ENCODE data around the gene MCC.

MCC gene

DNA sequence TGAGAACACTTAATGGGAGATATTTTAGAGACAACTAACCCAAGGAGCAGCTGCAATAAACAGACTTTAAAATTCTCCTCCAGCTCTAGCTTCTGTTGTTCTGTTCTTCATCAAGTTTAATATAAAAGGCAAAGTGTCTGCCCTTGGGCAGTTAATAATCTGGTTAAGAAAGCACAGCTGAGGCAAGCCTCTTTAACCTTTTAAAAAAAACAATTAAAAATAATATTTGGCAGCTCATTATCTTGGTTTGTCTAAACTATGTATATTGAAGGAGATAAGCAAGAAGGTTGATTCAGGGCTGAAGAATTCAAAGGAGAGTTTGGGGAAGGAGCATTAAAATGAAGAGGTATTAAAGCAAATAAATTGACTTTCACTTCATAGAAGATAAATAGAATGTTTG, 128.8 kb downstream of the MCC start:
- DNase-seq: no peak

DNA sequence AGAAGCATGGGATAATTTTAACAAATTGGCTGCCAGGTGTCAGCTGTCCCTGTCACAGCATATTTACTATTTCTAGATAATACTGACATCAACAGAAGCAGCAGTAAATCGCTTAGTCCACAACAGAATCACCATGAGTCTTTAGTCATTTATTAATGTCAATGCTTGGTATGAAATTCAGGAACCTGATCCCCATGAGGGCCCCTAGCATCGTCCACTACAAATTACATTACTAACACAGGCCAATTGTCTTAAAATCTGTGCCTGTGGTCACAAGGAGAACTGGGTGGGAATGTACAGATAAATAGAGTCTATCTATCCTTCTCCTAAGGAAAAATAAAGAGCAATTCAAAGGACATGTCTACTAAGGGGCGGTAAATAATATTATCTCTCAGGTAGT, 129.6 kb downstream of the MCC start:
- no peak for DNase-seq

DNA sequence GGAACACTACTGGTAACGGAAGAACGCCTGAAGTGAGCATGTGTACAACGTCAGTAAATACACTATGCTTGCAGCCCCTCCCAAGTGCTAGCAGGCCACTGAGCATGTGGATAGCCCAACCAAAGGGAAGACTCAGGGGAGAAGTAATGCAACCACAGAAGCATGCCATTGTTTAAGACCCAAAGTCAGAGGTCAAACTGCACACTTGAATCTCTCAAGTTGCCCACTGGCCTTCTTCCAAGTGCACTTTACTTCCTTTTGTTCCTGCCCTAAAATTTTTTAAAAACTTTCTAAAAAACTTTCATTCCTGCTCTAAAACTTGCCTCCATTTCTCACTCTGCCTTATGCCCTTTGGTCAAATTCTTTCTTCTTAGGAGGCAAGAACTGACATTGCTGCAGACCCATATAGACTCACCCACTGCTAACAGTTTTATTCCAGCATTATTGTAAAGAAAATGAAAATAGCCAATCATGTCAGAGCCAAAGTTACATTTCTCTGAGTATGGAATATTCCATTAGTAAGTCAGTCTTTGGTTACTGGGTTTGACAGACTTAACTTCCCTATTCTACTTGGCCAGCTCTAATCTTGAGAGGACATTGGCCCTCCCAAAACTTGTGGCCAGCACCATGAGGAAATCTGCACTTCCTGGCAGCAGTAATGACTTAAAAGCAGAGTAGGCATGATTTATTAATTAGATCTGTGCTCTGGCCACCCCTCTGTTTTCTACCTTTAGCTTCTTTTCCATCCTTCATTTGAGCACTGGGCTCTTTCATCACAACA, 130.4 kb downstream of the MCC start:
- no peak for DNase-seq

DNA sequence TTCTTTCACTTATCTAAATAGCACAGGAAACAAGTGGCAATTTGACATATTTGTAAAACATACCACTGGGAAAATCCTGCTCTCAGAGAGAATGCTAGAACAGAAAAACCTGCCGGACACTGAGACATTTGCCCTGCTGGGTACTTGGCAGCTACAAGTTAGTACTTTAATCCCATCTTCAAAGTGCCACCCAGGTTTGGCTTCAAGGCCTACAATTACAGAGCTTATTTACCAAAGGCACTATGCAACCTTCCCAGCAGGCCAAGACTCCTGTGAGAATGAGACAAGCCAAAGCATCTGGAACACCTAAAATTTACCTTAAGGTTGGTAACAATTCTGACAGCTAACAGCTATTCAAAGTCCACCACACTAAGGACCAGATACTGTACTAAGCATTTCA, 131.8 kb downstream of the MCC start:
- no peak for DNase-seq

DNA sequence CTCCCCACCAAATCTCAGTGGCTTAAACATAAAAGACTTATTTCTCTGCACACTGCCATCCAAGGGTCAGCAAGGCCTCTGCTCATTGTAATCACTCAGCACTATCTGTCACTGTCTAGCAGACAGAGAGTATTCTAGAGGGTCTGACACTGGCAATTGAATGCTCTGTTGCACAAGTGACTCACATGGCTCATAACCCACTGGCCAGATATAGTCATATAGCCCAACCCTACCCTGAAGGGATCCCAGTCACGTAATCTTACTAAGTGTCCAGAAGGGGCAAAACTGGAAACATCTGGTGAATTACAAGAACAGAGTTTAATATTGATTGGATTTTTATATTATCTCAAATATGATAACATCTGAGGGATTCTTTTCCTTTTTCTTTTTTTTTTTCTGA, 134.2 kb downstream of the MCC start:
- DNase-seq: no peak

DNA sequence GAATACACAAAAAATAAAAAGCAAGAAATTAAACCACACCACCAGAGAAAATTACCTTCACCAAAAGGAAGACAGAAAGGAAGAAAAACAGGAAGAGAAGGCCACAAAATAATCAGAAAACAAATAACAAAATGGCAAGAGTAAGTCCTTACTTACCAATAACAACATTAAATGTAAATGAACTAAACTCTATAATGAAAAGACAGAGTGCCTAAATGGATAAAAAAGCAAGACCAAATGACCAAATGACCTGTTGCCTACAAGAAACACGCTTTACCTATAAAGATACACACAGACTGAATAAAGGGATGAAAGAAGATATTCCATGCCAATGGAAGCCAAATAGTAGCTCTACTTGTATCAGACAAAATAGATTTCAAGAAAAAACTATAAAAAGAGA, 140.7 kb downstream of the MCC start:
- no peak for DNase-seq

DNA sequence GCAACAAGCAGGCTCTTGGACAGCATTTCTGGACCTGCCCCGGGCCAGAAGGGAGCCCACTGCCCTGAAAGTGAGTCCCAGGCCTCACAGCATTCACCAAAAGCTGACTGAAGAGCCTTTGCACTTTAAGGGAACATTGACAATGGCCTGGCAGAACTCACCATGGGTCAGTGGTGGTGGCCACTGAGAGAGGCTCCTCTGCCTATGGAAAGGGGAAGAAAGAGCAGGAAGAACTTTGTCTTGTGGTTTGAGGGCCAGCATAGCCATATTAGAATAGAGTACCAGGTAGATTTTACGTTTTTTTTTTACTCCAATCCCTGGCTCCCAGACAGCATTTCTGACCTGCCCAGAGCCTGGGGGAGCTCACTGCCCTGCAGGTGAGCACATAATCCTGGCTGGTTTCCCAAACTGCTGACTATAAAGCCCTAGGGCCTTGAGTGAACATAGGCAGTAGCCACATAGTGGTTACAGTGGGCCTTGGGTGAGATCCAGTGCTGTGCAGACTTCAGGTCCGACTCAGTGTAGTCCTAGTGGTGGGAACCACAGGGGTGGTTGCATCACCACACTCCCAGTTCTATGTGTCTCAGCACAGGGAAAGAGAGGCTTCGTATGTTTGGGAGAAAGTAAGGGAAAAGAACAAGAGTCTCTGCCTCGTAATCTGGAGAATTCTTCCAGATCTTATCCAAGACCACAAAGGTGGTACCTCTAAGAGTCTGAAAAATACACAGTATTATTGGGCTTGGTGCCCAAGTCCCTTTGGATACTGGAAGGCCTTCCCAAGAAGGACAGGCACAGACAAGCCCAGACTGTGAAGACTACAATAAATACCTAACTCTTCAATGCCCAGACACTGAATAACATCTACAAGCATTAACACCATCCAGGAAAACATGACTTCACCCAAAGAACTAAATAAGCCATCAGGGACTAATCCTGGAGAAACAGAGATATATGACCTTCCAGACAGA, 143.0 kb downstream of the MCC start:
- no peak for DNase-seq

DNA sequence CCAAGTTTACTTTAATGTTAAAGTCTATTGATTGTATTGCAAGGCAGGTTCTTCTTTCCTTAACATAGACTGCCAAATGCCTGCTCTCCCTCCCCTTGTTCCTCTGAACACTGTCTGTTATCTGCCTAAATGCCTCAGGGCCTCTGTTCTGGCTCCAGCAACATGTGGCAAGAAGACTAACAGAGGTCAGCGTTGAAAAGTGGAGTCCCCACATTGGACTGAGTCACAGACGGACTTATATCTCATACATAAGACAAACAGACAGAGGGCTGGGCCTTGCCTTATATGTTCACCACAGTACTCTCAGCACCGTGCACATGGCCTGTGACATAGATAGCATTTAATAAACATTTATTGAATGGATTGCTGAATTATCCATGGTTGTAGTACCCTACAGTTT, 144.9 kb downstream of the MCC start:
- no peak for DNase-seq

DNA sequence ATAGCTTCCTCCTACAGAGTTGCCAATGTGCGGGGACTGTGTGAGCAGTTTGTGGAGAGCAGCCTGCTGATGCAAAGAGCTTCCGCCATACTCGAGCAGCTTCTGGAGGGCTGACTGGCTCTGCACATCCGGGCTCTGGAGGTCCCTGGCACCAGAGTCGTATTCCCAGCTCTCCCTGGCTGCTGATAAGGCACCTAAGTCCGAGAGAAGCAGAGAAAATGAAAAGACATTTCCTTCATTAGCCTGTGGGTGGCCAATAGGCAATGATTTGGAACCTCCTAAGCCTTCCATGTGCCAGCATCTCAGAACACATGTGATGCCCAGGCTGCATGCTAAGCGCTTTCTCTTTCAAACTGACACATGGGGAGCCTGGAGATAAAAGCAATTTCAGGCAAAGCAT, 147.7 kb downstream of the MCC start:
- peak in 1 of 2 experiments; percentile 14 for DNase-seq

DNA sequence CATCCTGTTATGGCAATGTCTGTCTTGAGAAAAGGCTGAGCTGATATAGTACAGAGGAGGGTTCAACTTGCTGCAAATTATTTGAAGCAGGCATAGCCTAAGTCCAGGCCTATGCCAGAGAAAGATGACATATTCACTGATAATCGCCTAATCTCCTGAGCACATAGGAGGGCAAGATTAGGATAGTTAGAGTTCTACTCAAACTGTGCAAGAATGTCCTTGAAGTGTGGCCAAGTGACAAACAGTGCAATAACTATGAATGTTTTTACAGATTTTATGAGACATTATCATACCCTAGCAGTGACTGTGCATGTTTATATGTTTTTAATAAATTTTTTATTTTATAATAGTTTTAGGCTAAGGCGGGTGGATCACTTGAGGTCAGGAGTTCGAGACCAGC, 149.6 kb downstream of the MCC start:
- no peak for DNase-seq

DNA sequence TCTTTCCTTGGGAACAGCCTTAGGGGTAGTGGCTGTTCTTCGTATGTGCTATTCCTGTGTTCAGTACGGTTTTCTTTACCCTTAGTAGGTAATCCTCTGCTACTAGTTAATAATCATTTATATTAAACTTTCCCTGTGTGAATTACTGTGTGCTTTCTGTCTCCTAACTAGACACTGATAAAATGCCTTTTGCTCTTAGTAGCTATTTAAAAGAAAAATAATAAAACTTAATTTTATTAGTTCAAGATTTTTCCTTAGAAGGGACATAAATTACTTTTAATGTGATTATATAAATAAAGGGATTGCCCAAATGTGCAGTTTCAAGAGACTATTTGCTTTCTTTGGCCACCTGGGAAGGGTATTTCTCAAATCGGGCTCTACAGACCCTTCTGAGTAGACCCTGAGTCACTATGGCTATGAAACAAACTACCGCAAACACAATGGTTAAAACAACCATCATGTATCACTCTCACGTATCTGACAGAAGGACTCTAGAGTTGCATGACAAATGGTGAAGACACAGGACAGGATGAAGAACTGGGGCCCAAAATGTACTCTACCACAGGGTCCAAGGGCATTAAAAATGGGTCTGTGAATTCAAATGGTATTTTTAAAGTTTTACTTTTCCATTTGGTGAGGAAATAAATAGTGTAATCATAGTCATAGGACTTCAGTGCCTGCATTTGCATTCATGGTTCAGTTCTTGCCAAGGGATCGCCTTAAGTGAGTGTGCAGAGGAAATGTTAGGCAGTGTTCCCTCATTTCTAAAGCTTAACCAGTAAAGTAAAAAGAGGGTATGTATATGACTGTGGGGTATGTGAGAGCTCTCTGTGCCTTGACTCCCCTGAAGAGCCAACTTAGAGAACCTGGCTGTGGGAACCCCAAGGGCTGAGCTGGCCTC, 150.5 kb downstream of the MCC start:
- DNase-seq: no peak

DNA sequence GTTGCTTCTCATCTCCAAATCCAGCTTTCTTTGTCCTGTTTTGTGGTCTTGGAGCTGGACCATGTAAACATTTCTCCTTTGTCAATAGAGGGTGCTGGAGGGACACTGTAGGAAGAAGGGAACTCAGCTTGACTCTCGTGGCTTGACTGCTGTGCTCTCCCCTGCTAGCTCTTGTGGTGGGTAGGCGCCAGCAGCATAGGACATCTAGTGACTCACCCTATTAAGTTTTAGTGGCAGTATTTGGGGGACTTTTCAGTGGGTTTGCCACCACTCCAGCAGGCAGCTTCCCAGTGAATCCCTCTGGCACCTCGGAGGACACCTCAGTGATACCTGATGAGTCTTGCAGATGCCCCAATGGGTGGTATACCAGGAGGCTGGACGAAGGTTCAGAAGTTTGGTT, 151.3 kb downstream of the MCC start:
- peak; percentile 5 to 54 for DNase-seq

DNA sequence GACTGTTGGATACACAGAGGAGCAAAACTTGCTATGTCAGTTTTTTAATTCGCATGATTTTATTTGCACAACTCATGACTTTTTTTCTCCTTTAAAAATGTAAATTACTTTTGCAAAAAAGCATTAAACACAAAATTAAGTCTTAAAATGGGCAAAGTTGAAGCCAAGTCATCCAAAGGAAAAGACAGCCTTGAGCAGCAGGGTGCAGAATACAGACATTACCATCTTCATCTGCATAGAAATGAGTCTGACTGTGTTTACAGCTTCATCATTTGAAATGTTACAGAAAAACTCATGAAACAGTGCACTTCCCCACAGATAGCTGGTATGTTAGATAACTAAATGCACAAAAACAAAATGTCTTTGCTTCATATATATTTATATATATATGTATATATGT, 154.8 kb downstream of the MCC start:
- DNase-seq: no peak

DNA sequence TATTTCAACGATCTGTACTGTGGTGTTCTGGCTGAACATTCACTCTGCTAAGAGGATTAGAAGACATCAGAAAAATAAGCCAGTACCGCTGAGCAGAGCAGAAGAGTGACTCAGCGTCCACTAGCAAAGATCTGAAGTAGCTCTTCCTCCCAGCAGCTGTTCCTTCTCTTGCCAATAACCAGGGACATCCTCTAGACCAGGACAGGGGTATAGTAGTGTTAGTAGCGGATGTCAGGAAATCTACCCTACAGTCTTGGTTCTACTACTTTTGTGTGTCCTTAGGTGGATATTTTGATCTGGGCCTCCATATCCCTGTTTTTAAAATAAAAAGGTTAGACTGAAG, 157.1 kb downstream of the MCC start:
- DNase-seq: peak; percentile 65 to 78

DNA sequence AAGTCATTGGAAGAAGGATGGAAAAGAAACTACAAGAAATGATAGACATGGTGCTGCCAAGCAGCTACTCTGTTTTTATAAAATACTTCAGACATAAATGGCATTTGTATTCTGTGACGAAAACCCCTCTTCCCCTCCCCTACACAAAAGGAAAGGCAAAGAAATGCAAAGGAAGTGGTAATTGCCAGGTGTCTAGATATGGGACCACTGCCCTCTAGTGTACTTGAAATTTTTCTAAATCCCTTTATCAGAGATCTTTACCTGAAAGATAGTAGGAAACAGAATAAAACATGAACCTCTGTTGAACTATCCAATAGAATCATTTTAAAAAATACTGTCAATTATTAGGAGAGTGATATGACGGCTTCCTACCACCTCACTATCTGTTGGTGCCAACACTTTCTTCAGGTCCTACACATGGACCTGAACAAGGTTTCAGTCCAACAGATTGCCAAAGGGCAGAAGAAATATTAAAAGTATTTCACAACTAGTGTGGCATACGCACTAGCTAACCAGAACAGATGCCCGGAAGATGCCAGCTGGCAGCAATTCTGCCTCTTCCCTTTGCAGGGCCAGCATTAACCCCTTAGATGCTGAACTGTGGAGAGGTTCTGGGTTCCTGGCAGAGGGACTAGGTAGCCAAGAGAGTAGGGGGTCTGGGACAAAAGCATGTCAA, 157.6 kb downstream of the MCC start:
- DNase-seq: peak; percentile 65 to 84

DNA sequence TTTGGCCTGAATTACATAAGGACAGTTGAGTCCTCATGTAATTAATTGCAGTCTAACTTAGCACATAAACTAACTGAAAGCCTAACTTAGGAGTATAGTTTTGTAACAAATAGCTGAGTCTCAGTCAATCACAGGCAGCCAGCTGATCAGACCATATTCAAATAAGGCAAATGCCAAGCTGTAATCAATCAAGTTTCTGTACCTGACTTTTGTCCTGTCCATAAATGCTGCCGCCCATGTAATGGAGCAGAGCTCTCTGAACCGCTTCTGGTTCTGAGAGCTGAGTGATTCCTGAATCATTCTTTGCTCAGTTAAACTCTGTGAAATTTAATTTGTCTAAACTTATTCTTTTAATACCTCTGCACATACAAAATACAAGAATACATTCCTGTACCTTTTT, 158.3 kb downstream of the MCC start:
- DNase-seq: no peak

DNA sequence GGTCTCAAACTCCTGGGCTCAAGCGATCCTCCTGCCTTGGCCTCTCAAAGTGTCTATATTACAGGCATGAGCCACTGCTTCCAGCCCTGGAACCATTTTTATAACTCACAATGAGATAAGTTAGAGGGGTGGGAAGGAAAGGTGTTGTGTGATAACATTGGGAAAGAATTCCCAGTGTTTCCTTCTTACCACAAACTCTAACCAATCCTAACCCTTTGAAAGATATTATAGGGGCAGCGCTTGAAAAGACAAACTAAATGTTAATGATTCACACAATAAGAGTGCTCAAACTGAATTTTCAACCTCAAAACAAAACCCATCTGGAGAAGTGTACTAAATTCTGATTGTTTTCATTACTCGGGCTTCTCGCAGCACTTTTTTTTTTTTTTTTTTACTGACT, 163.2 kb downstream of the MCC start:
- no peak for DNase-seq

DNA sequence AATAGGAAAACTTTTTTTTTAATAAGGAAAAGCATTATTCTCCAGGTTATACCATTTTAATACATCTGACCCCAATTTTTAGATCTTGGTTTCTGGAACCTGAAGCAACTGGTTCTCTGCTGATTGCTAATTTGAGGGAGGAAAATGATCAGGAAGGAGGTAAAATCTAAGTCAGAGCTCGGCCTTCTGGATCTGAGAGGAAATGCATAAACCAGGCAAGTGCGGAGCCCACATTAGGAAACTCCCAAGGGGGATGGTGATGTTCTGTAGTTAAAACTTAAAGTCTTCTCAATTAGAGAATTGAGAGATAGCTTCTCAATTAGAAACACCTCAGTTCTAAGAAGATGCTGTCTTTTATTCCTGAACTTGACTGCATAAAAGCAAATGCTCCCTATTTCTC, 167.0 kb downstream of the MCC start:
- DNase-seq: peak in 1 of 2 experiments; percentile 10

DNA sequence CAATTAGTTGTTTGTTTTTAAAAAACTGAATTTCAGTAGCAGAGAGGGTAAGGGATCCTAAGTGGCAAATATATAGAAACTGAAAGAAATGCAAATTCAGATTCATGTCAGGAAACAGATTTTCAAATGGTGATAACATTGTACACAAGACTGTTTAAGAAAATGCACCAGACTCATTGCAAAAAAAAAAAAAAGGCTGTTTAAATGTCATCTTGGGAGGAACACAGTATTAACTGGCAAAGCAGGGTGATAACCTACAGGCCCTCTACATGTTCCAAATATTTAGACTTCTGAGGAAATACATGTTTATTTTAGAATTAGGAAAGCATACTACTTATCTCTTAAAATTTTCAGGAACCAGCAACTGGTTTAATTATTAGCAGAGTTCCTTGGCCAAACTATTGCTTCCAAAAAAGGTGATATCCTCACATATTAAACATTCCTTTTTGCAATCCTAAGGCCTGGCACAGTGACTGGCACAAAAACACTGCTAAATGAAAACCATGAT, 167.9 kb downstream of the MCC start:
- no peak for DNase-seq

DNA sequence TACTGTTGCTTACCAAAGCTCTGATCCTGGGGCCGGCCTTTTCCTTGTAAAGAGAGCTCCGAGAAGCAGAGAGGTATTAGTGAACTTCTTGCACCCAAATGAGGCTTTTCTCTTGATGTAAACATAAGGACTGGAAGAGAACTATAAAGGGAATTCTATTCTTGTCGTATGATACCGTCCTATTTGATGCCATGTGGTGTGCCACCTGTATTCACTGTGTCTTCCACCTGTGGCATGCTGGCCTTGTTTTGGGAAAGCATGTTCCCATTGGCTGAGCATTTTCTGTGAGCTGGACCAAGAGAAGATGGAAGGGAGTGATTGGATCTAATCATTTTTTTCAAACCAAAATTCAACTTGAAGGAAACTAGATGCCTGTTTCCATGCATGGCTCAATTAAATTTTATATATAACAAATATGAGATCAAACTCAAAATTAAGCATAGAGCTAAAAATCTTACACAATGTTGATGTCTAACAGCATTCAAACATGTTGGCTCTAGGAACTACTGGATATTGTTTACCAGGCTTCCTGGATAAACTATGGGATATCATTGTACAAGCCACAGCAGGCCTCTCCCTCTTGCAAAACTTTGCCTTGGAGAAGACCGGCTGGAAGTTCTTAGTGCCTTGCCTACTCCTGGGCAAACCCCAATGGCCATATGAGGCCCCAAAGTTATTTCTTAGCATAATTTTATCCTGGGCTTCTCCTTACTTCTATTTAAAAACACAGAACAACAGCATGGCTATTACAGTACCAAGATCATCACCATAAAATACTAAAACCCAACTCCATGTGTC, 168.8 kb downstream of the MCC start:
- no peak for DNase-seq

DNA sequence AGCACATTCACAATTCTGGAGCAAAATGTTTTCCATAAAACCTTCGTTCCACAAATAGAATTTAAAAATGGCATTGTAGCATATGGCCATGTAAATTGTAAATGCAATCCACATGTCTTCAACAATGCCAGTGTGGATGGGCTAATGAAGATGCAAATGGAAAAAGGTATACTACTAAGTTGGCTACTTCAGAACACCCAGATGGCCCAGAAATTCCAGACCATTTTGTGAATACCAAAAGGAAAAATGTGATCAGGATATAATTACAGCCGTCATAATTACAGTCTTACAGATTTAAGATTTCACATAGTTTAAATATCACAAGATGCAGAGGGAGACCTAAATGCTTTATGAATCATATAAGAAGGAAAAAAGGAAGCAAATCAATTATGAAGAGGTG, 170.6 kb downstream of the MCC start:
- no peak for DNase-seq

DNA sequence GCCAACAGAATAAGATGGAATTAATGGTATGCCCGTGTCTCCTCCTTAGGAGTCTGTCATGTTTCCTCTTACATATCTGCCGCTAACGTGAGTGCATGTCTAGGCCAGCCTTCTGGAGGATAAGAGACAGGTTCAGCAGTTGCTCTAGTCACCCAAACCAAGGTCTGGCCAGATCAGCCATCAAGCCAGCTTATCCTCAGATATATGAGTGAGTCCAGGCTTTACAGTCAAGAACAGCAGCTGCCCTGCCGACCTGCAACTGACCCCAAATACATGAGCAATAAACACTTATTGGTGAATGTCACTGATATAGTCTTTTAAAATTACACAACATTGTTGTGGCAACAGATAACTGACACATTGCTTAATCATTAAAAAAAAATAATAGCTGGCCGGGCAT, 177.0 kb downstream of the MCC start:
- DNase-seq: no peak
